T-helper 2 cell (primary cell): ENCODE measurements around the gene HOXB4.
A peak's percentile ranks its signal among the peaks of the same experiment; 100 is the strongest.

Source experiments
- DNase-seq, 5 experiments: peaks; one replicate each; pipeline versions ENCODE4 v3.0.0 to v3.0.0-alpha.2; 2012 to 2022

The HOXB4 gene

GRCh38 chr17:48571024-48571818, 6.9 kb downstream of the HOXB4 start:
- no peak for DNase-seq

- DNase-seq, result no peak
Measured at GRCh38 chr17:48570325-48571023, 7.7 kb downstream of the HOXB4 start.

- no peak for DNase-seq
Measured at GRCh38 chr17:48569674-48570324, 8.4 kb downstream of the HOXB4 start.

GRCh38 chr17:48569240-48569582, 8.9 kb downstream of the HOXB4 start:
- no peak for DNase-seq

- DNase-seq, result no peak
Measured at GRCh38 chr17:48568499-48569239, 9.5 kb downstream of the HOXB4 start.

GRCh38 chr17:48567646-48568354, 10.3 kb downstream of the HOXB4 start:
- DNase-seq, result no peak

GRCh38 chr17:48567209-48567608, 10.9 kb downstream of the HOXB4 start:
- no peak for DNase-seq

- no peak for DNase-seq
Measured at GRCh38 chr17:48566717-48567116, 11.4 kb downstream of the HOXB4 start.

GRCh38 chr17:48565925-48566710, 12.0 kb downstream of the HOXB4 start:
- no peak for DNase-seq

- no peak for DNase-seq
Measured at GRCh38 chr17:48565022-48565554, 13.1 kb downstream of the HOXB4 start.

- DNase-seq, result no peak
Measured at GRCh38 chr17:48564188-48565021, 13.7 kb downstream of the HOXB4 start.

GRCh38 chr17:48563867-48564187, 14.3 kb downstream of the HOXB4 start:
- DNase-seq, result no peak

GRCh38 chr17:48563385-48563838, 14.7 kb downstream of the HOXB4 start:
- no peak for DNase-seq

GRCh38 chr17:48562934-48563333, 15.2 kb downstream of the HOXB4 start:
- DNase-seq, result no peak

GRCh38 chr17:48561884-48562810, 16.0 kb downstream of the HOXB4 start:
- peak in 1 of 5 experiments; percentile 37 for DNase-seq

- DNase-seq, result no peak
Measured at GRCh38 chr17:48559840-48560817, 18.0 kb downstream of the HOXB4 start.

- DNase-seq, result no peak
Measured at GRCh38 chr17:48559122-48559839, 18.9 kb downstream of the HOXB4 start.

- DNase-seq, result no peak
Measured at GRCh38 chr17:48558831-48559121, 19.4 kb downstream of the HOXB4 start.
